Effector CD4-positive, alpha-beta T cell (primary cell): ENCODE measurements around the gene VILL.
A peak's percentile ranks its signal among the peaks of the same experiment; 100 is the strongest.

Source experiments
- DNase-seq: peaks from one replicate; pipeline ENCODE4 v3.0.0-alpha.2; 2020
- total RNA-seq: gene quantifications from one replicate; lab custom pipeline; 2026; lab: John Stamatoyannopoulos, UW

The VILL gene
- total RNA-seq: 46.7 reads per million, percentile 67 among the genes with 10 or more reads in this experiment

GRCh38 chr3:37990527-37990926 lies at the start of gene VILL:
Gene VILL, plus strand, starts transcription at chr3:37990786. Its CDS starts 2,887 bp downstream, at chr3:37993673.
- no peak for DNase-seq

GRCh38 chr3:37941608-37942508 lies 48.7 kb upstream of the VILL start:
- DNase-seq: no peak

- DNase-seq: no peak
These were observed 47.9 kb upstream of the VILL start for GRCh38 chr3:37942646-37943045.

GRCh38 chr3:37943126-37943525 lies 47.5 kb upstream of the VILL start:
- DNase-seq: no peak

- DNase-seq: no peak
These were observed 46.8 kb upstream of the VILL start for GRCh38 chr3:37943631-37944314.

- no peak for DNase-seq
These were observed 46.2 kb upstream of the VILL start for GRCh38 chr3:37944391-37944842.

- DNase-seq: no peak
These were observed 45.3 kb upstream of the VILL start for GRCh38 chr3:37945156-37945806.

- DNase-seq: no peak
These were observed 44.6 kb upstream of the VILL start for GRCh38 chr3:37945807-37946530.

GRCh38 chr3:37946531-37946889 lies 44.1 kb upstream of the VILL start:
- DNase-seq: no peak

GRCh38 chr3:37949866-37950265 lies 40.7 kb upstream of the VILL start:
- DNase-seq: no peak

GRCh38 chr3:37952564-37952963 lies 38.0 kb upstream of the VILL start:
- DNase-seq: no peak

GRCh38 chr3:37953226-37953625 lies 37.4 kb upstream of the VILL start:
- DNase-seq: no peak

- DNase-seq: no peak
These were observed 36.7 kb upstream of the VILL start for GRCh38 chr3:37953707-37954394.

GRCh38 chr3:37954881-37955280 lies 35.7 kb upstream of the VILL start:
- no peak for DNase-seq

GRCh38 chr3:37955918-37956707 lies 34.5 kb upstream of the VILL start:
- DNase-seq: no peak

GRCh38 chr3:37956723-37957538 lies 33.7 kb upstream of the VILL start:
- DNase-seq: no peak

GRCh38 chr3:37957539-37957936 lies 33.0 kb upstream of the VILL start:
- DNase-seq: no peak

GRCh38 chr3:37961622-37962431 lies 28.8 kb upstream of the VILL start:
- no peak for DNase-seq

GRCh38 chr3:37963016-37963415 lies 27.6 kb upstream of the VILL start:
- DNase-seq: no peak
